Panc1 (cell line): Measurements from ENCODE around the gene ATP6V0C. TPM values are rescaled to one million over a fixed set of nuclear protein-coding genes. Genes with fewer than 3 reads are reported as not detected.

Source experiments
- ATAC-seq: fragments of 200-7000 bp; cut with Tn5 transposase; 2 replicates; pipeline ENCODE4 v1.9.1; 2020; ENCODE audit warnings: mild to moderate bottlenecking, moderate library complexity
- BruUV-seq: library from RNA; stranded (reverse); fragments of 400-500 nt; replicated peaks from 2 replicates; lab custom pipeline; 2021; lab: Mats Ljungman, UMichigan
- CTCF ChIA-PET: fragments of 300-600 bp; sonication (Branson Sonifier 250); formaldehyde crosslinking; loops from one replicate; lab custom pipeline; 2022; ENCODE audit warnings: antibody characterized with exemption; lab: Charles Lee
- POLR2A ChIA-PET: fragments of 300-600 bp; sonication (Branson Sonifier 250); formaldehyde crosslinking; loops from one replicate; lab custom pipeline; 2022; ENCODE audit warnings: antibody characterized with exemption; lab: Charles Lee
- DNase-seq: peaks from one replicate; pipeline ENCODE4 v3.0.0-alpha.2; 2010; ENCODE audit warnings: low read depth, low spot score
- H3K27ac ChIP-seq: 2 replicates; pipeline ENCODE4 v1.5.1; 2011; ENCODE audit warnings: mild to moderate bottlenecking, low read length, inconsistent platforms
- H3K27me3 ChIP-seq: fragments of 200-500 bp; sonication (Bioruptor generic); 2 replicates; pipeline ENCODE4 v1.6.0; 2014; ENCODE audit warnings: low read length, inconsistent platforms; ENCODE audit not compliant: control insufficient read depth, insufficient read depth
- H3K36me3 ChIP-seq: fragments of 200-500 bp; sonication (Bioruptor generic); 2 replicates; pipeline ENCODE4 v1.5.1; 2014; ENCODE audit warnings: inconsistent platforms, mild to moderate bottlenecking, low read length, moderate library complexity; ENCODE audit not compliant: control insufficient read depth, insufficient read depth
- H3K4me1 ChIP-seq: 2 replicates; pipeline ENCODE4 v1.5.1; 2011; ENCODE audit warnings: inconsistent platforms, mild to moderate bottlenecking, low read length, moderate library complexity; ENCODE audit not compliant: control insufficient read depth, insufficient read depth
- H3K4me3 ChIP-seq, 2 experiments: 2 replicates each; pipeline ENCODE4 v1.5.1; 2011 to 2012; ENCODE audit warnings: low read depth in 2 of 2, low read length in 2 of 2, mild to moderate bottlenecking in 2 of 2, inconsistent platforms in 1 of 2, moderate library complexity in 1 of 2
- H3K9me3 ChIP-seq: fragments of 200-500 bp; sonication (Bioruptor generic); 2 replicates; pipeline ENCODE4 v1.5.1; 2014; ENCODE audit warnings: low read depth, mild to moderate bottlenecking, inconsistent platforms, low read length, moderate library complexity; ENCODE audit not compliant: control insufficient read depth, insufficient read depth
- POLR2AphosphoS5 ChIP-seq: IDR thresholded peaks from 2 replicates; pipeline ENCODE4 v1.6.1; 2012; ENCODE audit warnings: mild to moderate bottlenecking, low read depth, low read length, moderate library complexity
- SIN3A ChIP-seq: IDR thresholded peaks from 2 replicates; pipeline ENCODE4 v1.6.1; 2012; ENCODE audit warnings: low read depth, mild to moderate bottlenecking, low read length, moderate library complexity, borderline replicate concordance; ENCODE audit not compliant: insufficient read depth
- TCF7L2 ChIP-seq: IDR thresholded peaks from 2 replicates; pipeline ENCODE4 v1.6.1; 2011; ENCODE audit warnings: mild to moderate bottlenecking, low read depth, low read length, inconsistent platforms
- in situ Hi-C: cut with HindIII; loops from 2 replicates; pipeline ENCODE4 v1.10.0; 2016; ENCODE audit warnings: low sequenced_read_pairs, low pct_unique_long_range_greater_than_20kb
- intact Hi-C: fragments of 100-400 bp; cut with micrococcal nuclease; formaldehyde crosslinking; loops from one replicate; pipeline ENCODE4 v1.10.0; 2022; ENCODE audit not compliant: unreplicated experiment
- total RNA-seq: library from RNA; stranded (reverse); gene quantifications from one replicate; pipeline ENCODE4 v1.2.1, GENCODE V29; 2021; ENCODE audit not compliant: unreplicated experiment
- TF ChIP-seq, protein P1 (sequence below): fragments of 450-650 bp; IDR thresholded peaks from 2 replicates; pipeline ENCODE4 v1.5.1; 2017; ENCODE audit warnings: mild to moderate bottlenecking
- TF ChIP-seq, protein P2 (sequence below), 2 experiments: IDR thresholded peaks; 2 replicates each; pipeline ENCODE4 v1.6.1; 2011 to 2012; ENCODE audit warnings: low read depth in 2 of 2, control low read depth in 1 of 2, low read length in 1 of 2, mild to moderate bottlenecking in 1 of 2, moderate library complexity in 1 of 2; ENCODE audit not compliant: insufficient read depth in 1 of 2

The ATP6V0C gene
- total RNA-seq, 1 experiment from 2014 or later, result 282 TPM

DNA sequence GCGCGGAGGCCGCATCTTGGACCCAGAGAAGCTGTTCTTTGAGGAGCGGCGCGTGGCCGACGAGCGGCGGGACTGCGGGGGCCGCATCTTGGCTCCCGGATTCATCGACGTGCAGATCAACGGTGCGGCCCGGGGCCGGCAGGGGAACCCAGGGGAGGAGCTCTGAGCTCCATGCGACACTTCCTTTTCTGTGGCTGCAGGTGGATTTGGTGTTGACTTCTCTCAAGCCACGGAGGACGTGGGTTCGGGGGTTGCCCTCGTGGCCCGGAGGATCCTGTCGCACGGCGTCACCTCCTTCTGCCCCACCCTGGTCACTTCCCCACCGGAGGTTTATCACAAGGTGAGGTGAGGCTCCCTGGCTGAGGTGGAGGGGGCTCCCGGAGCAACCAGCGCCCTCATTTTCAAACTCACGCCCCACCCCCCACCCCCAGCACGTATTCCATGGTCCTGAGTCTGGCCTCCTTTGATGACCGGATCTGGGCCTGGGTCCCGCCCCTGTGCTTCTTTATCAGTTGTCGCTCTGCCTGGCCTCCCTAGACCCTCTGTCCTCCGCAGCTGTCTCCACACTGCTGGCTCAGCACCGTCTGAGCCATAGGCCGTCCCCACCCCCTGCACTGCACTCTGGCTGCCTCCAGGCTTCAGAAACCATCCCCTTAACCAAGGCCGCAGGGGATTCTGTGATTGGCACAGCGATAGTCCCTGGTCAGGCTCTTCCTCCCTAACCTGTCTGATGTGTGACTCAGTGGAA lies 7.2 kb downstream of the ATP6V0C start:
- Histone ChIP-seq H3K4me3 (peak overlapping the region; percentile 65 to 77), H3K4me1 (peaks cover 37% of the 10 kb centered on the region), H3K27me3 (no peaks in the 10 kb centered on the region), H3K36me3 (no peaks in the 10 kb centered on the region; the same call in 1 of the 2 replicates), H3K9me3 (no peaks in the 10 kb centered on the region), H3K27ac (peak overlapping the region; percentile 77)
- BruUV-seq, result no TSS peak
- no peak for DNase-seq
- ChIA-PET POLR2A (interaction anchor here (0.6 kb wide), 1 partner anchor 10 kb away, joined by 6 read pairs; the partner anchor contains the start of gene CEMP1), CTCF (interaction anchor here (0.5 to 0.7 kb wide), 3 partner anchors 10 to 623 kb away, joined by 3 to 7 read pairs (median 6); partner anchors contain the start of gene CEMP1)
- peak; percentile 54 for ATAC-seq
- intact Hi-C loops, result no loop called here
- peak; percentile 19; the same call in 1 of the 2 replicates for TF ChIP-seq POLR2AphosphoS5
- TF ChIP-seq, protein P1, sequence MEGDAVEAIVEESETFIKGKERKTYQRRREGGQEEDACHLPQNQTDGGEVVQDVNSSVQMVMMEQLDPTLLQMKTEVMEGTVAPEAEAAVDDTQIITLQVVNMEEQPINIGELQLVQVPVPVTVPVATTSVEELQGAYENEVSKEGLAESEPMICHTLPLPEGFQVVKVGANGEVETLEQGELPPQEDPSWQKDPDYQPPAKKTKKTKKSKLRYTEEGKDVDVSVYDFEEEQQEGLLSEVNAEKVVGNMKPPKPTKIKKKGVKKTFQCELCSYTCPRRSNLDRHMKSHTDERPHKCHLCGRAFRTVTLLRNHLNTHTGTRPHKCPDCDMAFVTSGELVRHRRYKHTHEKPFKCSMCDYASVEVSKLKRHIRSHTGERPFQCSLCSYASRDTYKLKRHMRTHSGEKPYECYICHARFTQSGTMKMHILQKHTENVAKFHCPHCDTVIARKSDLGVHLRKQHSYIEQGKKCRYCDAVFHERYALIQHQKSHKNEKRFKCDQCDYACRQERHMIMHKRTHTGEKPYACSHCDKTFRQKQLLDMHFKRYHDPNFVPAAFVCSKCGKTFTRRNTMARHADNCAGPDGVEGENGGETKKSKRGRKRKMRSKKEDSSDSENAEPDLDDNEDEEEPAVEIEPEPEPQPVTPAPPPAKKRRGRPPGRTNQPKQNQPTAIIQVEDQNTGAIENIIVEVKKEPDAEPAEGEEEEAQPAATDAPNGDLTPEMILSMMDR, result no peak
- in situ Hi-C loops, result no loop called here

DNA sequence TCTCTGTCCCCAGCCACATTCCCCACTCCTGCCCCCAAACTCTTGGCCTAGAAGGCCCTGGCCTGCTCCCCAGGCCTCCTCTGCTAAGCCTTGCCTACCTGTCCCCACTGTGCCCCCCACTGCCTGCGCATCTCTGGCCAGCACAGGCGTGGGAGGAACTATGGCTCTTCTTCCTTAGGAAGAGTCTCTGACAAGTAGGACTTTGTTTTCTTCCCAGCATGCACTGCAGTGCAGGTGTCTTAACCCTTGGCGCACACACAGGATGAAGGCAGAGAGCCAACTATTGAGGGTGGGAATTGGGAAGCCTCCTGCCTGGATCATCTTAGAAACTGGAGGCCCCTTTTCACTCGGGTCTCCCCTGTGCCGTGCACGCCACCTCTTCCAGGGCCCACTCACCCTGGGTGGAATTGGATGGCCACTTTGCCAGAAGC lies 10.1 kb downstream of the ATP6V0C start:
- H3K27me3 ChIP-seq, result no peaks in the 10 kb centered on the region
- TF ChIP-seq POLR2AphosphoS5 (no peak), SIN3A (no peak), TCF7L2 (no peak)
- TF ChIP-seq, protein P2, sequence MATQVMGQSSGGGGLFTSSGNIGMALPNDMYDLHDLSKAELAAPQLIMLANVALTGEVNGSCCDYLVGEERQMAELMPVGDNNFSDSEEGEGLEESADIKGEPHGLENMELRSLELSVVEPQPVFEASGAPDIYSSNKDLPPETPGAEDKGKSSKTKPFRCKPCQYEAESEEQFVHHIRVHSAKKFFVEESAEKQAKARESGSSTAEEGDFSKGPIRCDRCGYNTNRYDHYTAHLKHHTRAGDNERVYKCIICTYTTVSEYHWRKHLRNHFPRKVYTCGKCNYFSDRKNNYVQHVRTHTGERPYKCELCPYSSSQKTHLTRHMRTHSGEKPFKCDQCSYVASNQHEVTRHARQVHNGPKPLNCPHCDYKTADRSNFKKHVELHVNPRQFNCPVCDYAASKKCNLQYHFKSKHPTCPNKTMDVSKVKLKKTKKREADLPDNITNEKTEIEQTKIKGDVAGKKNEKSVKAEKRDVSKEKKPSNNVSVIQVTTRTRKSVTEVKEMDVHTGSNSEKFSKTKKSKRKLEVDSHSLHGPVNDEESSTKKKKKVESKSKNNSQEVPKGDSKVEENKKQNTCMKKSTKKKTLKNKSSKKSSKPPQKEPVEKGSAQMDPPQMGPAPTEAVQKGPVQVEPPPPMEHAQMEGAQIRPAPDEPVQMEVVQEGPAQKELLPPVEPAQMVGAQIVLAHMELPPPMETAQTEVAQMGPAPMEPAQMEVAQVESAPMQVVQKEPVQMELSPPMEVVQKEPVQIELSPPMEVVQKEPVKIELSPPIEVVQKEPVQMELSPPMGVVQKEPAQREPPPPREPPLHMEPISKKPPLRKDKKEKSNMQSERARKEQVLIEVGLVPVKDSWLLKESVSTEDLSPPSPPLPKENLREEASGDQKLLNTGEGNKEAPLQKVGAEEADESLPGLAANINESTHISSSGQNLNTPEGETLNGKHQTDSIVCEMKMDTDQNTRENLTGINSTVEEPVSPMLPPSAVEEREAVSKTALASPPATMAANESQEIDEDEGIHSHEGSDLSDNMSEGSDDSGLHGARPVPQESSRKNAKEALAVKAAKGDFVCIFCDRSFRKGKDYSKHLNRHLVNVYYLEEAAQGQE (IDR thresholded peaks at IDR 0.05; ENCODE audit: insufficient read depth in 1 of 2, low read depth in 2 of 2, low read length in 1 of 2), result no peak
- TF ChIP-seq, protein P1, result no peak
- DNase-seq (no peak), ATAC-seq (no peak)
- ChIA-PET POLR2A (no interaction called here), CTCF (no interaction called here)
- no peak overlapping the region for H3K27ac ChIP-seq
- in situ Hi-C loops (no loop called here), intact Hi-C loops (no loop called here)
- H3K4me1 ChIP-seq, result peaks cover 11% of the 10 kb centered on the region
- no TSS peak for BruUV-seq
- H3K9me3 ChIP-seq, result no peaks in the 10 kb centered on the region
- peaks cover 3% of the 10 kb centered on the region; the same call in 1 of the 2 replicates for H3K36me3 ChIP-seq
- H3K4me3 ChIP-seq, result no peak overlapping the region
